SK-N-SH treated with all-trans-retinoic acid at 6 μM for 48 hours (cell line): ENCODE results near the gene ERRFI1.
"Not testable (repeated sequence)": the region's sequence is repeated elsewhere in the genome, so short reads cannot be mapped to it uniquely, and the experiment has no call there.

Source experiments
- ATAC-seq: fragments of 200-7000 bp; cut with Tn5 transposase; 3 replicates; pipeline ENCODE4 v1.9.1; 2020; ENCODE audit warnings: mild to moderate bottlenecking, moderate library complexity
- BACH2 ChIP-seq: fragments of 250-450 bp; sonication (Bioruptor Pico); IDR thresholded peaks from 2 replicates; pipeline ENCODE4 v1.9.0; 2021; ENCODE audit warnings: mild to moderate bottlenecking, borderline replicate concordance
- CREB5 ChIP-seq: fragments of 250-450 bp; sonication (Bioruptor Pico); IDR thresholded peaks from 2 replicates; pipeline ENCODE4 v1.5.1; 2020; ENCODE audit warnings: low read depth, mild to moderate bottlenecking, moderate library complexity
- CSDC2 ChIP-seq: fragments of 250-450 bp; sonication (Bioruptor Pico); IDR thresholded peaks from 2 replicates; pipeline ENCODE4 v1.5.0; 2020; ENCODE audit warnings: mild to moderate bottlenecking, moderate library complexity
- CSRNP3 ChIP-seq: fragments of 250-450 bp; sonication (Bioruptor Pico); IDR thresholded peaks from 2 replicates; pipeline ENCODE4 v1.5.1; 2021; ENCODE audit warnings: mild to moderate bottlenecking, moderate library complexity
- GLIS3 ChIP-seq: fragments of 250-450 bp; sonication (Bioruptor Pico); IDR thresholded peaks from 2 replicates; pipeline ENCODE4 v1.5.0; 2020; ENCODE audit warnings: mild to moderate bottlenecking, moderate library complexity
- ISL1 ChIP-seq: fragments of 250-450 bp; sonication (Bioruptor Pico); IDR thresholded peaks from 2 replicates; pipeline ENCODE4 v2.1.2; 2022; ENCODE audit warnings: mild to moderate bottlenecking, moderate library complexity
- OSR1 ChIP-seq: fragments of 250-450 bp; sonication (Bioruptor Pico); IDR thresholded peaks from 2 replicates; pipeline ENCODE4 v1.8.0; 2022; ENCODE audit warnings: moderate library complexity, mild to moderate bottlenecking, inconsistent platforms
- POU6F1 ChIP-seq: fragments of 250-450 bp; sonication (Bioruptor Pico); IDR thresholded peaks from 2 replicates; pipeline ENCODE4 v1.8.0; 2021; ENCODE audit warnings: low read depth, mild to moderate bottlenecking, moderate library complexity, borderline replicate concordance
- PPARA ChIP-seq: fragments of 250-450 bp; sonication (Bioruptor Pico); IDR thresholded peaks from 2 replicates; pipeline ENCODE4 v1.5.0; 2020; ENCODE audit warnings: mild to moderate bottlenecking, borderline replicate concordance
- RARB ChIP-seq: fragments of 250-450 bp; sonication (Bioruptor Pico); IDR thresholded peaks from 2 replicates; pipeline ENCODE4 v1.8.0; 2021; ENCODE audit warnings: mild to moderate bottlenecking, moderate library complexity
- SNAI2 ChIP-seq: fragments of 250-450 bp; sonication (Bioruptor Pico); IDR thresholded peaks from 2 replicates; pipeline ENCODE4 v1.5.0; 2020; ENCODE audit warnings: mild to moderate bottlenecking, moderate library complexity
- TCF4 ChIP-seq: fragments of 250-450 bp; sonication (Bioruptor Pico); IDR thresholded peaks from 2 replicates; pipeline ENCODE4 v1.8.0; 2021; ENCODE audit warnings: mild to moderate bottlenecking, moderate library complexity, borderline replicate concordance
- TOX ChIP-seq: fragments of 250-450 bp; sonication (Bioruptor Pico); IDR thresholded peaks from 2 replicates; pipeline ENCODE4 v1.8.0; 2021; ENCODE audit warnings: mild to moderate bottlenecking, moderate library complexity, borderline replicate concordance
- ZC3H10 ChIP-seq: fragments of 250-450 bp; sonication (Bioruptor Pico); IDR thresholded peaks from 2 replicates; pipeline ENCODE4 v1.5.1; 2021; ENCODE audit warnings: mild to moderate bottlenecking, moderate library complexity
- ZFP3 ChIP-seq: fragments of 250-450 bp; sonication (Bioruptor Pico); IDR thresholded peaks from 2 replicates; pipeline ENCODE4 v1.5.0; 2020; ENCODE audit warnings: mild to moderate bottlenecking, moderate library complexity
- ZFP30 ChIP-seq: fragments of 450-650 bp; formaldehyde crosslinking; IDR thresholded peaks from 2 replicates; pipeline ENCODE4 v1.5.0; 2022; ENCODE audit warnings: mild to moderate bottlenecking, moderate library complexity
- ZNF565 ChIP-seq: fragments of 450-650 bp; formaldehyde crosslinking; conservative IDR thresholded peaks from 2 replicates; pipeline ENCODE4 v1.5.0; 2020; ENCODE audit warnings: low read depth, mild to moderate bottlenecking, moderate library complexity
- ZNF70 ChIP-seq: fragments of 450-650 bp; formaldehyde crosslinking; IDR thresholded peaks from 2 replicates; pipeline ENCODE4 v1.5.0; 2020; ENCODE audit warnings: mild to moderate bottlenecking, moderate library complexity
- ZNF8 ChIP-seq: fragments of 450-650 bp; formaldehyde crosslinking; IDR thresholded peaks from 2 replicates; pipeline ENCODE4 v1.5.0; 2020; ENCODE audit warnings: mild to moderate bottlenecking, moderate library complexity
- TF ChIP-seq, protein P1 (sequence below): fragments of 250-450 bp; sonication (Bioruptor Pico); IDR thresholded peaks from 2 replicates; pipeline ENCODE4 v1.5.0; 2020; ENCODE audit warnings: mild to moderate bottlenecking, moderate library complexity
- TF ChIP-seq, protein P2 (sequence below): fragments of 250-450 bp; sonication (Bioruptor Pico); IDR thresholded peaks from 2 replicates; pipeline ENCODE4 v1.8.0; 2020; ENCODE audit warnings: mild to moderate bottlenecking, moderate library complexity, borderline replicate concordance

Gene ERRFI1

GRCh38 chr1:8053878-8054567 lies 27.9 kb upstream of the ERRFI1 start:
- ATAC-seq: no peak
- TF ChIP-seq CREB5 (CRISPR knock-in tag): no peak
- no peak for TF ChIP-seq GLIS3 (CRISPR knock-in tag)
- no peak for TF ChIP-seq BACH2 (CRISPR knock-in tag)
- TF ChIP-seq, protein P1, sequence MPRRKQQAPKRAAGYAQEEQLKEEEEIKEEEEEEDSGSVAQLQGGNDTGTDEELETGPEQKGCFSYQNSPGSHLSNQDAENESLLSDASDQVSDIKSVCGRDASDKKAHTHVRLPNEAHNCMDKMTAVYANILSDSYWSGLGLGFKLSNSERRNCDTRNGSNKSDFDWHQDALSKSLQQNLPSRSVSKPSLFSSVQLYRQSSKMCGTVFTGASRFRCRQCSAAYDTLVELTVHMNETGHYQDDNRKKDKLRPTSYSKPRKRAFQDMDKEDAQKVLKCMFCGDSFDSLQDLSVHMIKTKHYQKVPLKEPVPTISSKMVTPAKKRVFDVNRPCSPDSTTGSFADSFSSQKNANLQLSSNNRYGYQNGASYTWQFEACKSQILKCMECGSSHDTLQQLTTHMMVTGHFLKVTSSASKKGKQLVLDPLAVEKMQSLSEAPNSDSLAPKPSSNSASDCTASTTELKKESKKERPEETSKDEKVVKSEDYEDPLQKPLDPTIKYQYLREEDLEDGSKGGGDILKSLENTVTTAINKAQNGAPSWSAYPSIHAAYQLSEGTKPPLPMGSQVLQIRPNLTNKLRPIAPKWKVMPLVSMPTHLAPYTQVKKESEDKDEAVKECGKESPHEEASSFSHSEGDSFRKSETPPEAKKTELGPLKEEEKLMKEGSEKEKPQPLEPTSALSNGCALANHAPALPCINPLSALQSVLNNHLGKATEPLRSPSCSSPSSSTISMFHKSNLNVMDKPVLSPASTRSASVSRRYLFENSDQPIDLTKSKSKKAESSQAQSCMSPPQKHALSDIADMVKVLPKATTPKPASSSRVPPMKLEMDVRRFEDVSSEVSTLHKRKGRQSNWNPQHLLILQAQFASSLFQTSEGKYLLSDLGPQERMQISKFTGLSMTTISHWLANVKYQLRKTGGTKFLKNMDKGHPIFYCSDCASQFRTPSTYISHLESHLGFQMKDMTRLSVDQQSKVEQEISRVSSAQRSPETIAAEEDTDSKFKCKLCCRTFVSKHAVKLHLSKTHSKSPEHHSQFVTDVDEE (CRISPR knock-in tag): no peak
- no peak for TF ChIP-seq POU6F1 (CRISPR knock-in tag)
- no peak for TF ChIP-seq SNAI2 (CRISPR knock-in tag)
- TF ChIP-seq CSDC2 (CRISPR knock-in tag): no peak
- TF ChIP-seq ZFP3 (CRISPR knock-in tag): no peak
- no peak for TF ChIP-seq OSR1 (CRISPR knock-in tag)
- TF ChIP-seq ZNF565 (CRISPR knock-in tag): no peak
- TF ChIP-seq CSRNP3: no peak
- no peak for TF ChIP-seq ZNF70 (CRISPR knock-in tag)
- TF ChIP-seq ISL1: no peak
- TF ChIP-seq PPARA: no peak
- TF ChIP-seq, protein P2, sequence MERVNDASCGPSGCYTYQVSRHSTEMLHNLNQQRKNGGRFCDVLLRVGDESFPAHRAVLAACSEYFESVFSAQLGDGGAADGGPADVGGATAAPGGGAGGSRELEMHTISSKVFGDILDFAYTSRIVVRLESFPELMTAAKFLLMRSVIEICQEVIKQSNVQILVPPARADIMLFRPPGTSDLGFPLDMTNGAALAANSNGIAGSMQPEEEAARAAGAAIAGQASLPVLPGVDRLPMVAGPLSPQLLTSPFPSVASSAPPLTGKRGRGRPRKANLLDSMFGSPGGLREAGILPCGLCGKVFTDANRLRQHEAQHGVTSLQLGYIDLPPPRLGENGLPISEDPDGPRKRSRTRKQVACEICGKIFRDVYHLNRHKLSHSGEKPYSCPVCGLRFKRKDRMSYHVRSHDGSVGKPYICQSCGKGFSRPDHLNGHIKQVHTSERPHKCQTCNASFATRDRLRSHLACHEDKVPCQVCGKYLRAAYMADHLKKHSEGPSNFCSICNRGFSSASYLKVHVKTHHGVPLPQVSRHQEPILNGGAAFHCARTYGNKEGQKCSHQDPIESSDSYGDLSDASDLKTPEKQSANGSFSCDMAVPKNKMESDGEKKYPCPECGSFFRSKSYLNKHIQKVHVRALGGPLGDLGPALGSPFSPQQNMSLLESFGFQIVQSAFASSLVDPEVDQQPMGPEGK: no peak
- TF ChIP-seq ZNF8: no peak
- no peak for TF ChIP-seq TCF4
- TF ChIP-seq ZFP30 (CRISPR knock-in tag): no peak
- no peak for TF ChIP-seq ZC3H10 (CRISPR knock-in tag)
- TF ChIP-seq, all 23 proteins: peak for 0

DNA sequence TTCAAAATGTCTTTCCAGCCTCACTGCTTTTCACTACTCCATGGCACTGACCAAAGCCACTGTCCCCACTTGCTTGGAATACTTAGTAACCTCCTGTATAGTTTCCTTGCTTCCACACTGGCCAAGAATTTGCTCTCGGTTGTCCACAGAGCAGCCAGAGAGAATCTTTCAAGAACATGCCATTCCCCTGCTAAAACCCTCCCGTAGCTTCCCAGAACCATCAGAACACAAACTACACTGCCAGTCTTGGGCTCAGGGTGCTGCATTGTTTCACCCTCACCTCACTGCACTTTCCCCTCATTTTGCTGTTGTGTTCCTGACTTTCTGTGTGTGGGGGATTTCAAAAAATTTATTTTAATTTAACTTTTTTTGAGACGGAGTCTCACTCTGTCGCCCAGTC lies 25.5 kb upstream of the ERRFI1 start:
- no peak for TF ChIP-seq ZNF8
- no peak for TF ChIP-seq GLIS3 (CRISPR knock-in tag)
- no peak for TF ChIP-seq RARB (CRISPR knock-in tag)
- no peak for TF ChIP-seq OSR1 (CRISPR knock-in tag)
- TF ChIP-seq BACH2 (CRISPR knock-in tag): no peak
- TF ChIP-seq TOX (CRISPR knock-in tag): no peak
- no peak for TF ChIP-seq ZFP30 (CRISPR knock-in tag)
- no peak for TF ChIP-seq SNAI2 (CRISPR knock-in tag)
- no peak for ATAC-seq

DNA sequence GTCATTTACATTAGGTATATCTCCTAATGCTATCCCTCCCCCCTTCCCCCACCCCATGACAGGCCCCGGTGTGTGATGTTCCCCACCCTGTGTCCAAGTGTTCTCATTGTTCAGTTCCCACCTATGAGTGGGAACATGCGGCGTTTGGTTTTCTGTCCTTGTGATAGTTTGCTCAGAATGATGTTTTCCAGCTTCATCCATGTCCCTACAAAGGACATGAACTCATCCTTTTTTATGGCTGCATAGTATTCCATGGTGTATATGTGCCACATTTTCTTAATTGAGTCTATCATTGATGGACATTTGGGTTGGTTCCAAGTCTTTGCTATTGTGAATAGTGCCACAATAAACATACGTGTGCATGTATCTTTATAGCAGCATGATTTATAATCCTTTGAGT lies 23.1 kb upstream of the ERRFI1 start:
- ATAC-seq: not testable (repeated sequence)
